Ovary (tissue), 9 donors: ENCODE data around the gene SH3GLB2. TPM values are rescaled to one million over a fixed set of nuclear protein-coding genes. Genes with fewer than 3 reads are reported as not detected.

Experiments
- DNase-seq, 5 donors: peaks; one replicate each; pipeline ENCODE4 v3.0.0-alpha.2; 2019 to 2020
- H3K27ac ChIP-seq, 2 donors: fragments of 200-600 bp; one replicate each; pipeline versions ENCODE4 v1.5.1 to v1.8.0; 2019 to 2022
- H3K27me3 ChIP-seq: fragments of 200-600 bp; one replicate; pipeline ENCODE4 v1.8.0; 2022
- H3K36me3 ChIP-seq: fragments of 200-600 bp; sonication (generic); one replicate; pipeline ENCODE4 v1.5.1; 2019
- H3K4me1 ChIP-seq: one replicate; pipeline ENCODE4 v1.8.1; 2013; ENCODE audit warnings: mild to moderate bottlenecking, moderate library complexity; ENCODE audit not compliant: insufficient read depth
- H3K4me3 ChIP-seq: fragments of 200-600 bp; sonication (generic); one replicate; pipeline ENCODE4 v1.5.1; 2017
- H3K9me3 ChIP-seq, 2 donors: fragments of 200-600 bp in 1 of 2; sonication (generic) in 1 of 2; one replicate each; pipeline versions ENCODE4 v1.5.1 to v1.8.1; 2013 to 2019; ENCODE audit warnings: mild to moderate bottlenecking in 1 of 2, moderate library complexity in 1 of 2
- CTCF ChIP-seq, 3 donors: fragments of 450-650 bp in 2 of 3; fragments of 200-600 bp in 1 of 3; IDR thresholded peaks; one replicate each; pipeline versions ENCODE4 v1.5.1 to v1.8.0; 2016 to 2022; ENCODE audit warnings: antibody characterized with exemption in 3 of 3, mild to moderate bottlenecking in 1 of 3
- EP300 ChIP-seq: sonication (generic); formaldehyde crosslinking; IDR thresholded peaks from one replicate; pipeline ENCODE4 v1.6.1; 2017; ENCODE audit warnings: antibody characterized with exemption
- POLR2A ChIP-seq: fragments of 450-650 bp; IDR thresholded peaks from one replicate; pipeline ENCODE4 v1.6.1; 2017; ENCODE audit warnings: antibody characterized with exemption, mild to moderate bottlenecking, moderate library complexity
- WGBS, 3 donors: extraction: QIAGEN DNeasy Blood & Tissue Kit in 1 of 3; methylation state at CpG; one replicate each; pipeline versions ENCODE4 v1.1.5 to v1.1.7; 2013 to 2017; 5-methylcytosine and 5-hydroxymethylcytosine counted together
- intact Hi-C, 4 donors: fragments of 100-400 bp; cut with DNase I; formaldehyde crosslinking; loops; one replicate each; pipeline versions ENCODE4 v1.11.0 to v1.15.1; 2022 to 2023
- polyA plus RNA-seq, 2 donors: library from polyadenylated mRNA; stranded (reverse); fragments of 200-250 nt in 1 of 2; fragments of 350-450 nt in 1 of 2; fragmentation: Illumina TruSeq in 1 of 2; extraction: RNeasy Lipid Tissue Mini Kit (QIAGEN cat#74804) in 1 of 2; gene quantifications; one replicate each; pipeline ENCODE4 v1.2.3, GENCODE V29; 2013 to 2014
- total RNA-seq, 7 donors: library from RNA; depleted of rRNA in 2 of 7; stranded (reverse); fragments of >200 nt in 2 of 7; fragmentation: NEBNext Ultra II Directional in 3 of 7; extraction: Animal tissue kit (Norgen Biotek cat#: 25700) in 3 of 7; gene quantifications; one replicate each; pipeline versions ENCODE4 v1.1.0 to v1.2.4, GENCODE V29; 2016 to 2023
- donor health status: DM: no; HTN: no; CAD: no; lungs with moderate emphysema.
- donor health status: DM: no; HTN: no; CAD: no.
- donor health status: Bipolar disorder and iron deficiency.
- donor health status: DM: yes; HTN: yes; CAD: no.
- donor health status: DM: no; HTN: no; CAD: no.
- donor health status: DM: yes; HTN: yes; CAD: no.

The SH3GLB2 gene
- total and polyA plus RNA-seq, 9 donors, result 11.8 to 112 (median 88.8) TPM

GRCh38 chr9:129042016-129042415, 13.9 kb upstream of the SH3GLB2 start:
- Histone ChIP-seq H3K4me1 (peaks cover 12% of the 10 kb centered on the region), H3K4me3 (no peak overlapping the region), H3K36me3 (no peaks in the 10 kb centered on the region), H3K27ac (no peak overlapping the region), H3K9me3 (no peaks in the 10 kb centered on the region), H3K27me3 (no peaks in the 10 kb centered on the region)
- no peak for TF ChIP-seq EP300
- no peak for TF ChIP-seq CTCF (IDR thresholded peaks at IDR 0.05)
- TF ChIP-seq POLR2A, result no peak
- intact Hi-C loops, result no loop called here
- WGBS, 3 donors, result 90 to 96% (median 91%) methylated on average over 16 of the region's 16 CpGs
- DNase-seq, result no peak

- 88 to 95% (median 89%) methylated on average over 12 of the region's 12 CpGs for WGBS, 3 donors
- peaks cover 12% of the 10 kb centered on the region for H3K4me1 ChIP-seq
- no peaks in the 10 kb centered on the region for H3K36me3 ChIP-seq
- no peak for DNase-seq
- H3K27me3 ChIP-seq, result no peaks in the 10 kb centered on the region
- intact Hi-C loops, result no loop called here
- TF ChIP-seq EP300 (no peak), CTCF (IDR thresholded peaks at IDR 0.05) (no peak)
- no peak overlapping the region for H3K27ac ChIP-seq
- no peak overlapping the region for H3K4me3 ChIP-seq
- no peaks in the 10 kb centered on the region for H3K9me3 ChIP-seq
Observed at GRCh38 chr9:129040113-129040643, 12.0 kb upstream of the SH3GLB2 start.

GRCh38 chr9:129038109-129038852, 10.2 kb upstream of the SH3GLB2 start:
- Histone ChIP-seq H3K9me3 (no peaks in the 10 kb centered on the region), H3K27me3 (no peaks in the 10 kb centered on the region), H3K4me3 (peak overlapping the region; percentile 97), H3K27ac (no peak overlapping the region), H3K36me3 (no peaks in the 10 kb centered on the region), H3K4me1 (peaks cover 12% of the 10 kb centered on the region)
- 33 to 40% (median 34%) methylated on average over 8 of the region's 8 CpGs for WGBS, 3 donors
- intact Hi-C loops, result loop anchor here in 1 of 4 donors (5.0 kb wide), 1 partner anchor 1236 kb away; the partner anchor contains the start of gene FPGS
- TF ChIP-seq CTCF (IDR thresholded peaks at IDR 0.05), result no peak
- no peak for TF ChIP-seq EP300
- no peak for TF ChIP-seq POLR2A
- peak in 1 of 5 donors; percentile 56 for DNase-seq

- no peak overlapping the region for H3K27ac ChIP-seq
- H3K4me1 ChIP-seq, result peaks cover 12% of the 10 kb centered on the region
- no peaks in the 10 kb centered on the region for H3K27me3 ChIP-seq
- H3K9me3 ChIP-seq, result no peaks in the 10 kb centered on the region
- intact Hi-C loops, result loop anchor here in 1 of 4 donors (5.0 kb wide), 1 partner anchor 1235 kb away; the partner anchor contains the start of gene FPGS
- H3K36me3 ChIP-seq, result no peaks in the 10 kb centered on the region
- peak overlapping the region; percentile 97 for H3K4me3 ChIP-seq
- DNase-seq, result peak in 1 of 5 donors; percentile 59
- WGBS, 3 donors, result 10 to 15% (median 11%) methylated on average over 6 of the region's 6 CpGs
- TF ChIP-seq EP300 (no peak), CTCF (IDR thresholded peaks at IDR 0.05) (no peak), POLR2A (no peak)
Observed at GRCh38 chr9:129037767-129038098, 9.6 kb upstream of the SH3GLB2 start.
